Measurements from ENCODE around the gene UGT3A2. TPM values are rescaled to one million over a fixed set of nuclear protein-coding genes. Genes with fewer than 3 reads are reported as not detected.

The UGT3A2 gene
- total RNA-seq, 1 experiment from 2014 or later = 13.7 TPM

DNA sequence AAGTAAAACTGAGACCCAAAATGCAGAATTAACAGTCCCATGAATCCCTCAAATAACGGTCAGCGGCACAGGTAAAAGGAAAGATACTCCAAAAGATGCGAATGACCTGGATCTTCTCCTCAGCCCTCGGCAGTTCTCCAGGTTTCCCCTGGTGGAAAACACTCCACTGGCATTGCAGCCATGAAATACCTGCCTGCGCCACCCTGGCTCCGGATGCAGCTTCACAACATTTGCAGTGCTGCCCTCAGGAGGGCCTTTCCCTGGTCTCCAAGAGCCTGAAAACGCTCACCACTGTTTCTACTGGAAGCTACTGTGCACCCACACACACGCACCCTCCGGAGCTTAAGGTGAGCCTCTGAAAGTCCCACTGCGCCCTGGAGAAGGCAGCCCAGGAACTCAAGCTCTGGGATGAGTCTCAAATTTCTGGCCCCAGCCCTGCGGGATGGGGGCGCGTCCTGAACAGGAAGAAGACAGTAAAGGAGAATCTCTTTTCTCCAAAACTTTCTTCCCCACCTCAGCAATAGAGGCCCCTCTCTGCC lies 612 bp downstream of the UGT3A2 start:
- peaks cover 17% of the 10 kb centered on the region for H3K27me3 Mint-ChIP-seq (ENCODE audit: low read depth)
- H3K27ac ChIP-seq (ENCODE audit: insufficient read length, low read depth, low read length) = no peak overlapping the region
- H3K9ac ChIP-seq (ENCODE audit: extremely low read depth, insufficient read length, low read length) = peak overlapping the region; percentile 23
- H3K18ac ChIP-seq (ENCODE audit: insufficient read length, low read depth, low read length) = no peak overlapping the region
- no peak overlapping the region for H4K8ac ChIP-seq (replicated peaks; ENCODE audit: insufficient read length, low read depth, low read length)
- no peak overlapping the region for H2BK12ac ChIP-seq (ENCODE audit: insufficient read length, low read depth, low read length)
- peaks cover 0 to 2% of the 10 kb centered on the region in 2 experiments; a peak in 2 of 5 replicates for H3K9me3 Mint-ChIP-seq
- WGBS (ENCODE audit: extremely low coverage, insufficient read length, low lambda C conversion rate) = no CpG with 5 or more reads among the region's 13 CpGs
- H2BK20ac ChIP-seq (ENCODE audit: low read depth, low read length, poor library complexity, severe bottlenecking) = no peak overlapping the region
- TF ChIP-seq, protein P1, sequence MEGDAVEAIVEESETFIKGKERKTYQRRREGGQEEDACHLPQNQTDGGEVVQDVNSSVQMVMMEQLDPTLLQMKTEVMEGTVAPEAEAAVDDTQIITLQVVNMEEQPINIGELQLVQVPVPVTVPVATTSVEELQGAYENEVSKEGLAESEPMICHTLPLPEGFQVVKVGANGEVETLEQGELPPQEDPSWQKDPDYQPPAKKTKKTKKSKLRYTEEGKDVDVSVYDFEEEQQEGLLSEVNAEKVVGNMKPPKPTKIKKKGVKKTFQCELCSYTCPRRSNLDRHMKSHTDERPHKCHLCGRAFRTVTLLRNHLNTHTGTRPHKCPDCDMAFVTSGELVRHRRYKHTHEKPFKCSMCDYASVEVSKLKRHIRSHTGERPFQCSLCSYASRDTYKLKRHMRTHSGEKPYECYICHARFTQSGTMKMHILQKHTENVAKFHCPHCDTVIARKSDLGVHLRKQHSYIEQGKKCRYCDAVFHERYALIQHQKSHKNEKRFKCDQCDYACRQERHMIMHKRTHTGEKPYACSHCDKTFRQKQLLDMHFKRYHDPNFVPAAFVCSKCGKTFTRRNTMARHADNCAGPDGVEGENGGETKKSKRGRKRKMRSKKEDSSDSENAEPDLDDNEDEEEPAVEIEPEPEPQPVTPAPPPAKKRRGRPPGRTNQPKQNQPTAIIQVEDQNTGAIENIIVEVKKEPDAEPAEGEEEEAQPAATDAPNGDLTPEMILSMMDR (conservative IDR thresholded peaks at IDR 0.05) = no peak
- no peak overlapping the region for H3T11ph ChIP-seq (ENCODE audit: low read length)
- H4K5ac ChIP-seq (ENCODE audit: insufficient read length, low read depth, low read length) = no peak overlapping the region
- no peak overlapping the region for H3K14ac ChIP-seq (ENCODE audit: insufficient read depth, low read length)
- H3K4me3 Mint-ChIP-seq = peak overlapping the region; percentile 84 to 92
- no peak overlapping the region for H3K4ac ChIP-seq (ENCODE audit: low read depth, low read length)
- no peaks in the 10 kb centered on the region for H3K27me3 ChIP-seq (ENCODE audit: insufficient read depth, low read length)
- H3K56ac ChIP-seq (ENCODE audit: insufficient read length, low read depth, low read length) = no peak overlapping the region
- peaks cover 12 to 21% (median 16%) of the 10 kb centered on the region in 3 experiments; a peak in 5 of 7 replicates for H3K36me3 Mint-ChIP-seq (ENCODE audit: insufficient read depth in 1 of 3, low read depth in 3 of 3)
- no peaks in the 10 kb centered on the region for H3K4me1 ChIP-seq (ENCODE audit: insufficient read depth, low read length)
- no peak overlapping the region for H2AK5ac ChIP-seq (ENCODE audit: insufficient read length, low read length)
- H2AFZ ChIP-seq (ENCODE audit: low read length) = no peak overlapping the region
- no peak overlapping the region for H2BK120ac ChIP-seq (ENCODE audit: low read depth, low read length, poor library complexity, severe bottlenecking)
- H4K91ac ChIP-seq (ENCODE audit: insufficient read length, low read depth, low read length) = no peak overlapping the region
- H3K4me2 ChIP-seq (ENCODE audit: insufficient read depth, insufficient read length, low read length) = peak overlapping the region; percentile 68
- no peak overlapping the region for H2BK5ac ChIP-seq (ENCODE audit: insufficient read length, low read length)
- no peaks in the 10 kb centered on the region for H3K79me1 ChIP-seq (ENCODE audit: insufficient read depth, low read depth, low read length, poor library complexity, severe bottlenecking)
- H3K79me2 ChIP-seq (ENCODE audit: insufficient read depth, low read length) = no peaks in the 10 kb centered on the region
- no peak for DNase-seq
- no peaks in the 10 kb centered on the region for H3K9me3 ChIP-seq (ENCODE audit: control insufficient read depth, low read depth, low read length)
- no peaks in the 10 kb centered on the region for H4K20me1 ChIP-seq (ENCODE audit: control insufficient read depth, insufficient read depth, insufficient read length)
- H3K27ac Mint-ChIP-seq = peak overlapping the region in 1 of 3 experiments; percentile 80; a peak in 3 of 7 replicates
- no peak overlapping the region for H3K23ac ChIP-seq (ENCODE audit: insufficient read length, low read depth, low read length)
- H3K23me2 ChIP-seq (ENCODE audit: insufficient read length, low read depth, low read length, poor library complexity, severe bottlenecking) = peaks cover 5% of the 10 kb centered on the region
- peaks cover 14 to 17% of the 10 kb centered on the region in 2 experiments for H3K4me1 Mint-ChIP-seq
- no peak overlapping the region for H2BK15ac ChIP-seq (ENCODE audit: low read depth, low read length)

All from H9 (cell line).